ENCODE results near the gene CIBAR2. TPM values are rescaled to one million over a fixed set of nuclear protein-coding genes. Genes with fewer than 3 reads are reported as not detected.

The CIBAR2 gene
- total and polyA plus RNA-seq, 7 donors: not detected

DNA sequence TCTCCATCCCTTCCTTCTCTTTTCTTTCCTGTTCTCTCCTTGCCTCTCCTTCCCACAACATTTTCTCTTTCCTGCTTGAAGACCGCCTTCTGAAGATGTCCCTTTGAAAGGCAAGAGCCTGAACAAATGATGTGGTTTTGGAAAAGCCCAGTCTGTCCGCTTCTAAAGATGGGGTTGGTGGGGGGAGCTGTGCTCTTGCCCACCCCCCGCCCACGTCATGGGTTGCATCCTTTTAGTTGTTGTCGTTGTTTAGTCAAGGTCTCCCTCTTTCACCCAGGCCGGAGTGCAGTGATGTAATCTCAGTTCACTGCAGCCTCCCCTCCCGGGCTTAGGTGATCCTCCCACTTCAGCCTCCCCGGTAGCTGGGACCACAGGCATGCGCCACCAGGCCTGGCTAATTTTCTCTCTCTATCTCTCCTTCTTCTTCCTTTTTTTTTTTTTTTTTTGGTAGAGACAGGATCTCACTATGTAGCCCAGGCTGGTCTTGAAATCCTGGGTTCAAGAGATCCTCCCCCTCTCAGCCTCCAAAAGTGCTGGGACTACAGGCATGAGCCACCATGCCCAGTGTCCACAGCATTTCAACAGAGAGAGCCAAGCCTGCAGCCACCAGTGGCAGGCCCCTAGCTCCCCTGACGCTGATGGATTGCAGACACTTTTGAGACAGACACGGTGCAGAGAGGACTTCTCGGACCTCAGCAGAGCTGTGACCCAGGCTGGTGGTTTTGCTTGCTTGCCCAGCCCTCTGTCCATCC is 26.0 kb upstream of the CIBAR2 start:
- Histone ChIP-seq H3K36me3 (no peaks in the 10 kb centered on the region), H3K9me3 (no peaks in the 10 kb centered on the region), H3K4me1 (peaks cover 0 to 34% (median 30%) of the 10 kb centered on the region in 4 donors), H3K4me3 (peak overlapping the region in 3 of 4 donors; percentile 28 to 42 (median 42)), H3K27me3 (no peaks in the 10 kb centered on the region), H3K27ac (peak overlapping the region; percentile 72 to 85 (median 80))
- TF ChIP-seq, protein P1, sequence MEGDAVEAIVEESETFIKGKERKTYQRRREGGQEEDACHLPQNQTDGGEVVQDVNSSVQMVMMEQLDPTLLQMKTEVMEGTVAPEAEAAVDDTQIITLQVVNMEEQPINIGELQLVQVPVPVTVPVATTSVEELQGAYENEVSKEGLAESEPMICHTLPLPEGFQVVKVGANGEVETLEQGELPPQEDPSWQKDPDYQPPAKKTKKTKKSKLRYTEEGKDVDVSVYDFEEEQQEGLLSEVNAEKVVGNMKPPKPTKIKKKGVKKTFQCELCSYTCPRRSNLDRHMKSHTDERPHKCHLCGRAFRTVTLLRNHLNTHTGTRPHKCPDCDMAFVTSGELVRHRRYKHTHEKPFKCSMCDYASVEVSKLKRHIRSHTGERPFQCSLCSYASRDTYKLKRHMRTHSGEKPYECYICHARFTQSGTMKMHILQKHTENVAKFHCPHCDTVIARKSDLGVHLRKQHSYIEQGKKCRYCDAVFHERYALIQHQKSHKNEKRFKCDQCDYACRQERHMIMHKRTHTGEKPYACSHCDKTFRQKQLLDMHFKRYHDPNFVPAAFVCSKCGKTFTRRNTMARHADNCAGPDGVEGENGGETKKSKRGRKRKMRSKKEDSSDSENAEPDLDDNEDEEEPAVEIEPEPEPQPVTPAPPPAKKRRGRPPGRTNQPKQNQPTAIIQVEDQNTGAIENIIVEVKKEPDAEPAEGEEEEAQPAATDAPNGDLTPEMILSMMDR (IDR thresholded peaks at IDR 0.05): no peak
- TF ChIP-seq POLR2A (IDR thresholded peaks at IDR 0.05): no peak
- TF ChIP-seq EP300 (IDR thresholded peaks at IDR 0.05): no peak
- TF ChIP-seq POLR2AphosphoS5 (IDR thresholded peaks at IDR 0.05): no peak
- no peak for DNase-seq
- 72 to 77% methylated on average over 12 of the region's 12 CpGs for WGBS, 2 donors
- intact Hi-C loops (cut with DNase I): loop anchor here (5.0 kb wide), 1 partner anchor 64 kb away; no protein-coding TSS in a partner anchor

DNA sequence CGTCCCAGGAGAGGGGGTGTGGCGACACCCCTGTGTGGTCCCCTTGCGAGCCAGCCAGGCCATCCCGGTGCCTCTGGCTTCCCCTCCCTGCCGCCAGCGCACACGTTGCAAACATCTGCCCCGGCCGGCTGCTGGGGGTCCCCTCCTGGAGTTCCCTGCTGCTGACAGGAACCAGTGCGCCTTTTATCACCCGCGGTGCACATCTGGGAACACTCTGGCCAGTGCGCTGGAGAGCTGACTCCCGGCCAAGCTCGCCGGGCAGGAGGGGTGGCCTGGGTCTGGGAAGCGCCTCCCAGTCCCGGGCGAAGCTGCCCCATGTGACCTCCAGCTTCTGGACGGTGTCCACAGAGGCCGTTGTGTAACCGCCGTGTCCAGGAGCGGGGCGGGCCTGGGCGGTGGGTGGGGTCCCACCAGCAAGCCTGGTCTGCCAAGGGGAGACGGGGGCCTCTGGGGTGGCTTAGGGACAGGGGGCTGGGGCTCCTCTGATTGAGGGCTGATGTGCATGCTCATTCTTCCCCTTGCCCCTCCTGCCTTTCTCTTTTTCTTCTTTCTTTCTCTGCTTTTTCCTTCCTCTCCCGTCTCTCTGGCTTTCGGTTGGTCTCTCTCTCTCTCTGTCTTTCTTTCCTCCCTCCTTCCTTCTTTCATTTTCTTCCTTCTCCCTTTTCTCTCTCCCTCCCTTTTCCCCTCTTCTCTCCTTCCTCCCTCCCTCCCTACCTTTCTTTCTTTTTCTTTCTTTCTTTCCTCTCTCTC is 25.2 kb upstream of the CIBAR2 start:
- intact Hi-C loops (cut with DNase I): loop anchor here (1.0 to 5.0 kb wide), 2 partner anchors 65 to 83 kb away; no protein-coding TSS in a partner anchor
- no peaks in the 10 kb centered on the region for H3K36me3 ChIP-seq
- peak; percentile 99 for DNase-seq
- H3K27me3 ChIP-seq: no peaks in the 10 kb centered on the region
- H3K9me3 ChIP-seq: no peaks in the 10 kb centered on the region
- H3K4me1 ChIP-seq: peaks cover 0 to 34% (median 30%) of the 10 kb centered on the region in 4 donors
- TF ChIP-seq POLR2A (IDR thresholded peaks at IDR 0.05): no peak
- TF ChIP-seq, protein P1 (IDR thresholded peaks at IDR 0.05): no peak
- TF ChIP-seq EP300 (IDR thresholded peaks at IDR 0.05): peak in 2 of 4 donors; percentile 79 to 87
- TF ChIP-seq POLR2AphosphoS5 (IDR thresholded peaks at IDR 0.05): peak; percentile 75 to 96 (median 96)
- peak overlapping the region; percentile 20 to 42 (median 35) for H3K4me3 ChIP-seq
- WGBS, 2 donors: 3 to 6% methylated on average over 29 of the region's 29 CpGs
- peak overlapping the region; percentile 72 to 85 (median 80) for H3K27ac ChIP-seq

DNA sequence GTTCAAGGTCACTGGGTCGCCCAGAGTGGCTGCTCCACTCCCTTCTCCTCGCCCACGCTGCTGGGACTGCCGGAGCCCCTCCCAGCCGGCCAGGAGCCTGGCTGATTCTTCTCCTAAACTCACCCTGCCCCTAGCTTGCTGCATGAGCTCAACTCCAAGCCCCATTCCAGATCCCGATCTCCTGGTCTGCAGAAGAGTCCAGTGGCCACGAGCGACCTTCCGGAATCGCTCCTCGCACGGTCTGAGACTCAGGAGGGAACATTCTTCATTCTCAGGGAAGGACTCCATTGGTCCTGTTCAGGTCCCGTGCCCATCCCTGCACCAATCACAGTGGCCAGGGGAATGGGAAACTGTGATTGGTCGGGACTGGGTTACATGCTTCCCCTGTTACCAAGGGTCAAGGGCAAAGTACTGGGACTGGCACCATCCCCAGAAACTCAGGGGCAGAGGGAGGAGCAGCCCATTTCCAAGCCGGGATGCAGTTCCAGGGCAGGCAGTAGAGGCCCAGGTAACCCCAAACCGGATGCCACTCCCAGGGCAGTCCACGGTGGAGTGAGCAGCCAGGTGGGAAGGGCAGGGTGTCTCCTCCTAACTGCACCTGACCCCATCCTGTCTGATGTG is 24.5 kb upstream of the CIBAR2 start:
- intact Hi-C loops (cut with DNase I): loop anchor here (1.0 to 5.0 kb wide), 2 partner anchors 65 to 83 kb away; no protein-coding TSS in a partner anchor
- H3K27me3 ChIP-seq: no peaks in the 10 kb centered on the region
- H3K36me3 ChIP-seq: no peaks in the 10 kb centered on the region
- peak; percentile 83 for DNase-seq
- no peaks in the 10 kb centered on the region for H3K9me3 ChIP-seq
- peaks cover 0 to 34% (median 30%) of the 10 kb centered on the region in 4 donors for H3K4me1 ChIP-seq
- WGBS, 2 donors: 50 to 62% methylated on average over 17 of the region's 17 CpGs
- H3K27ac ChIP-seq: peak overlapping the region; percentile 72 to 85 (median 80)
- no peak for TF ChIP-seq POLR2A (IDR thresholded peaks at IDR 0.05)
- TF ChIP-seq, protein P1 (IDR thresholded peaks at IDR 0.05): no peak
- no peak for TF ChIP-seq EP300 (IDR thresholded peaks at IDR 0.05)
- no peak for TF ChIP-seq POLR2AphosphoS5 (IDR thresholded peaks at IDR 0.05)
- H3K4me3 ChIP-seq: peak overlapping the region in 3 of 4 donors; percentile 28 to 42 (median 42)

DNA sequence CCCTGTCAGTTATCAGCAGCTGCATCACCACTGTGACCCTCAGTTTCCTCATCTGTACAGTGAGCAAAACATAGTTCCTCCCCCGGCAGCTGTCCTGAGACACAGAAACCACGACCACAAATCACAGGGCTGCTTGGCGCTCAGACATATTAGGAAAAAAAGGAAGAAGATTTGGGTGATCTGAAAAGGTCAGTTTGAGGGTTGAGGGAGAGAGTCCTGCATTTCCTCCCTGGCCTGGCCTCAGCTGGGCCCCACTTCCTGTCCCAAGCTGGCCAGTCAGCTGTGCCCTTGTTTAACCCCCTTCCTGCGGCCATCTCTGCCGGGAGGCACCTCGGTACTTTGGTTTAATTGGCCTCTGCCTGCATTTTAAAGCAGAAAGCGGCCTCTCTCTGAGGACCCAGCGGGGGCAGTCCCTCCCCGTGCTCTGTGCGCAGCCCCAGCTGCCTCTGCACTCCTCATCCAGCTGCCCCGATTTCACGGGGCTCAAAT is 24.0 kb upstream of the CIBAR2 start:
- Histone ChIP-seq H3K4me3 (no peak overlapping the region), H3K9me3 (no peaks in the 10 kb centered on the region), H3K27me3 (no peaks in the 10 kb centered on the region), H3K4me1 (peaks cover 0 to 35% (median 32%) of the 10 kb centered on the region in 4 donors), H3K36me3 (no peaks in the 10 kb centered on the region), H3K27ac (peak overlapping the region; percentile 72 to 85 (median 80))
- TF ChIP-seq POLR2AphosphoS5 (IDR thresholded peaks at IDR 0.05): peak in 1 of 4 donors; percentile 33
- TF ChIP-seq, protein P1 (IDR thresholded peaks at IDR 0.05): no peak
- intact Hi-C loops (cut with DNase I): loop anchor here (5.0 kb wide), 1 partner anchor 66 kb away; no protein-coding TSS in a partner anchor
- DNase-seq: peak; percentile 80
- 37 to 46% methylated on average over 12 of the region's 12 CpGs for WGBS, 2 donors

All from sigmoid colon (tissue), 7 donors.